PFSK-1 (cell line): ENCODE measurements around the gene ZYX.

ENCODE experiments used
- FOXP2 ChIP-seq: optimal IDR thresholded peaks from 2 replicates; pipeline ENCODE3; 2011; ENCODE audit warnings: borderline replicate concordance, control low read depth, inconsistent platforms; ENCODE audit not compliant: insufficient read depth; ENCODE audit errors: extremely low read length, extremely low read depth
- POLR2AphosphoS5 ChIP-seq: IDR thresholded peaks from 2 replicates; pipeline ENCODE4 v1.6.1; 2012; ENCODE audit warnings: low read depth, mild to moderate bottlenecking, control low read depth, low read length, moderate library complexity
- SIN3A ChIP-seq: IDR thresholded peaks from 2 replicates; pipeline ENCODE4 v1.6.1; 2012; ENCODE audit warnings: mild to moderate bottlenecking, low read length, moderate library complexity, borderline replicate concordance; ENCODE audit not compliant: insufficient read depth
- TAF1 ChIP-seq: IDR thresholded peaks from 2 replicates; pipeline ENCODE4 v1.6.1; 2012; ENCODE audit warnings: low read length, control low read depth, borderline replicate concordance; ENCODE audit not compliant: insufficient read depth
- TF ChIP-seq, protein P1 (sequence below), 2 experiments: IDR thresholded peaks; 2 replicates each; pipeline versions ENCODE4 v1.6.1 to v1.8.0; 2011 to 2012; ENCODE audit warnings: low read depth in 2 of 2, low read length in 2 of 2, control low read depth in 1 of 2, inconsistent platforms in 1 of 2, mild to moderate bottlenecking in 1 of 2, moderate library complexity in 1 of 2; ENCODE audit not compliant: insufficient read depth in 1 of 2

Gene ZYX

DNA sequence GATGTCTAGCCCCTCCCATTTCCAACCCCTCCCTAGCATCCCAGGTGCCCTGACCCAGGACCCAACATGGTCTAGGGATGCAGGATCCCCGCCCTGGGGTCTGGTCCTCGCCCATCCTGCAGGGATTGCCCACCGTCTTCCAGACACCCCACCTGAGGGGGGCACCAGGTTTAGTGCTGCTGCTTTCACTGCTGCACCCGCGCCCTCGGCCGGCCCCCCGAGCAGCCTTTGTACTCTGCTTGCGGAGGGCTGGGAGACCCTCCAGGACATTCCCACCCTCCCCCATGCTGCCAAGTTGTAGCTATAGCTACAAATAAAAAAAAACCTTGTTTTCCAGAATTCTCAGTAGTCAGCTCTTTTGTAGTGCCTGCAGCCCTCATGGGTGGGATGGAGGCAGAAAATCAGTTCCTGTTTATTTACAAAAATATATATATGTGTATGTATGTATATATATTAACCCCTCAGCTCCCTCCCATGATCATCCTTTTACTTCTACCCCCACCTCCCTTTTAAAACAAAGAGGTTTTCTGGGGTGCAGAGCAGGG, 9.7 kb downstream of the ZYX start:
- no peak for TF ChIP-seq FOXP2
- no peak for TF ChIP-seq TAF1
- TF ChIP-seq SIN3A: no peak
- TF ChIP-seq POLR2AphosphoS5: no peak
- TF ChIP-seq, protein P1, sequence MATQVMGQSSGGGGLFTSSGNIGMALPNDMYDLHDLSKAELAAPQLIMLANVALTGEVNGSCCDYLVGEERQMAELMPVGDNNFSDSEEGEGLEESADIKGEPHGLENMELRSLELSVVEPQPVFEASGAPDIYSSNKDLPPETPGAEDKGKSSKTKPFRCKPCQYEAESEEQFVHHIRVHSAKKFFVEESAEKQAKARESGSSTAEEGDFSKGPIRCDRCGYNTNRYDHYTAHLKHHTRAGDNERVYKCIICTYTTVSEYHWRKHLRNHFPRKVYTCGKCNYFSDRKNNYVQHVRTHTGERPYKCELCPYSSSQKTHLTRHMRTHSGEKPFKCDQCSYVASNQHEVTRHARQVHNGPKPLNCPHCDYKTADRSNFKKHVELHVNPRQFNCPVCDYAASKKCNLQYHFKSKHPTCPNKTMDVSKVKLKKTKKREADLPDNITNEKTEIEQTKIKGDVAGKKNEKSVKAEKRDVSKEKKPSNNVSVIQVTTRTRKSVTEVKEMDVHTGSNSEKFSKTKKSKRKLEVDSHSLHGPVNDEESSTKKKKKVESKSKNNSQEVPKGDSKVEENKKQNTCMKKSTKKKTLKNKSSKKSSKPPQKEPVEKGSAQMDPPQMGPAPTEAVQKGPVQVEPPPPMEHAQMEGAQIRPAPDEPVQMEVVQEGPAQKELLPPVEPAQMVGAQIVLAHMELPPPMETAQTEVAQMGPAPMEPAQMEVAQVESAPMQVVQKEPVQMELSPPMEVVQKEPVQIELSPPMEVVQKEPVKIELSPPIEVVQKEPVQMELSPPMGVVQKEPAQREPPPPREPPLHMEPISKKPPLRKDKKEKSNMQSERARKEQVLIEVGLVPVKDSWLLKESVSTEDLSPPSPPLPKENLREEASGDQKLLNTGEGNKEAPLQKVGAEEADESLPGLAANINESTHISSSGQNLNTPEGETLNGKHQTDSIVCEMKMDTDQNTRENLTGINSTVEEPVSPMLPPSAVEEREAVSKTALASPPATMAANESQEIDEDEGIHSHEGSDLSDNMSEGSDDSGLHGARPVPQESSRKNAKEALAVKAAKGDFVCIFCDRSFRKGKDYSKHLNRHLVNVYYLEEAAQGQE (IDR thresholded peaks at IDR 0.05; ENCODE audit: insufficient read depth in 1 of 2, low read depth in 2 of 2, low read length in 2 of 2): no peak

DNA sequence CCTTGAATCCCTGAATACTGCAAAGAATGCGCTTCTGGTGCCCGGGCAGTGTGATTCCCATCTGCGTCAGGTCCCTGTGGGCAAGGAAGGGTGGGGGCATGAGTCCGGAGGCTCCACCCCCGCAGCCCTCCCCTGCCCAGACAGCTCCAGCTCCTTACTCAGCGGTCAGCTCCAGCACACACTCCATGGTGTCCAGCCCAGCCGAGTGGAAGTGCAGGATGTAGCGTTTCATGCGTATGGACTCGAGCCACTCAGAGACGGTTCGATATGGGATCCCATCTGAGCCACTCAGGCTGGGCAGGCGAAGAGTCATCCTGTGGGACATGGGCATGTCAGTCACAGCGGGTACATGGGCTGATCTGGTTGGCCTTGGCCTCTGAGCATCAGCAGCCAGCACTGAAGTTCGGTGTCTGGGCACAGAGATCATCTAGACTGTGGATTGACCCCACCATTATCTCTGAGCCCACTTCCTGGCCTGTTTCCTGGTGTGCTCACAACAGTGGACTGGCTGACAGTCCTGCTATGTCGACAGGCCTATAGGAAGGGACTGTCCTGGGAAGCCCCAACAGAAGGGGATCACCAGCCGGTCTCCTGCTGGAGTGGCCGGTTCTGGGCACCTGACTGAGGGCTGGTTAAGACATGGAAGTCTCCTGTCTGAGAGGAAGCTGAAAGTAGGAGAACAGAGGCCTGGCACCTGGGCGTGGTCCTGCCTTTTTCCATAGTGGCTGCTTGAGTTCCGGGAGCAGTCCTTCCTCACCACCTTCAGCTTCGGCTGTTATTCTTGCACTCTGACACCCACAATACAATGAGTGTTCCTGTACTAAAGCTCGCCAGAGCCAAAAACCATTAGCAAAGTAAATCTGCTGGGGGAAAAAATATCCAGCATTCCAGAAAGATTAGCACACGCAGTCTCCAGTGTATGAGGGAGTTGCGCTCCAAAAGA, 10.6 kb downstream of the ZYX start:
- no peak for TF ChIP-seq SIN3A

DNA sequence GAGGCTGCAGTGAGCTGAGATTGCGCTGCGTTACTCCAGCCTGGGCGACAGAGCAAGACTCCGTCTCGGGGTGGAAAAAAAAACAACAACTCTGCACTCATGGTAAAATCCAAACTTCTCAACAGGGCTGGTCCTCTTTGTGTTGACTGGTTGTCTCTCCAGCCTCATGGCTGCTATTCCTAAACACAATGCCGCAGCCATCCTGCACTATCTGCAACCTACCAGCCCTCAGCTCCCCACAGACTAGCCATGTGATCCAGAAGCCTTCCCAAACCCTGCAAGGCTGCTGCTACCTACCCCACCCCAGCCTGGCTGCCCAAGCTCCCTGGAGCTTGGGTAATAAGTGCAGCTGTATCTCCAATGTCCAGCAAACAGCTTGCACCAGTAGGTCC, 11.7 kb downstream of the ZYX start:
- TF ChIP-seq FOXP2 (no peak), POLR2AphosphoS5 (no peak), TAF1 (no peak), SIN3A (no peak)
- TF ChIP-seq, protein P1 (IDR thresholded peaks at IDR 0.05; ENCODE audit: insufficient read depth in 1 of 2, low read depth in 2 of 2, low read length in 2 of 2): no peak

DNA sequence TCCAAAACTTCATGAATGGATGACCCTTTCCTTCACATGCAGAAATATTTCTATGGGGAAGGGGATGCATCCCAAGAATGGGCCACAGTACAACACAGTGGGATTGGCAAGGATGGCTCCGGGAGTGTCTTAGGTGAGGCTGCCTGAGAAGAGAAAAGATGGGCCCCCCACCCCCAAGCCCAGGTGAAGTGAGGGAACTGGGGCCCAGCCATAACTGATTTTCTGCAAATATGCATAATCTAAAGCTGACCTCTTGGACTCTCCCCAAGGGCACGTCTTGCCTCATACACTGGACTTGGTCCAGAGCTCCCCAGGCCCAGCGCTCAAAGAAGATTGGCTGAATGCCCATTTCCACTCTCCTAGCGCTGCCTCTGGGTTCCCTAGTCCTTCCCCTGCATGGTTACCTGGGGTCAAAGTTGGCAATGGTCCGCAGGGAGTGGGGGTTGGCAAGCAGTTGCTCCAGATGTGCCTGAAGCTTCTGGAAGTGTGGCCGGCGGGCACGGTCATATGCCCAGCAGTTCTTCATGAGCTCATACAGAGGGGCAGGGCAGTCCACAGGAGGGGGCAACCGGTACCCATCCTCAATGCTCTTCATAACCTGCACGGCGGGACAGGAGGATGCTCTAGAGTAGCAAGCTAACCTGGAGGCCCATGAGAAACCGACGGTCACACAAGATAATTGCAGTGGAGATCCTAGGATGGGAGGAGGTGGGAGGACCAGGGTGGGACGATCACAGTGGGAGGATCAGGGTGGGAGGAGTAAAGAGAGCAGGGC, 12.3 kb downstream of the ZYX start:
- no peak for TF ChIP-seq FOXP2
- no peak for TF ChIP-seq TAF1
- TF ChIP-seq POLR2AphosphoS5: no peak
- TF ChIP-seq, protein P1 (IDR thresholded peaks at IDR 0.05; ENCODE audit: insufficient read depth in 1 of 2, low read depth in 2 of 2, low read length in 2 of 2): no peak
- TF ChIP-seq SIN3A: no peak

DNA sequence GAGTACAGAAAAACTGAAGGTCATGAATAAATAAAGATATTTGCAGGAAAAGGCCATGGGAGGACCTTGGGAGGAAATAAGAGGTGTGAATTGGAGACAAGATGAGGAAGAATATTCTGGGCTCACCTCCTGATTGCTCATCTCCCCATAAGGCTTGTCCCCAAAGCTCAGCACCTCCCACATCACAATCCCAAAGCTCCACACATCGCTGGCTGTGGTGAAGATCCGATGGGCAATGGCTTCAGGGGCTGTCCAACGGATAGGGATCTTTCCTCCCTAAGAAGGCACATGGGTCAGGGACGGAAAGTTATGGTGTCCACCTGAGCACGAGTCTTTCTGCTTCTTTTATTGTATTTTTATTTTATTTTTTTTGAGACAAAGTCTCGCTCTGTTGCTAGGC, 12.9 kb downstream of the ZYX start:
- TF ChIP-seq POLR2AphosphoS5: no peak
- TF ChIP-seq, protein P1 (IDR thresholded peaks at IDR 0.05; ENCODE audit: insufficient read depth in 1 of 2, low read depth in 2 of 2, low read length in 2 of 2): no peak
- TF ChIP-seq SIN3A: no peak
- no peak for TF ChIP-seq TAF1
- TF ChIP-seq FOXP2: no peak
